Liver (tissue), 9 donors: ENCODE results near the gene TMEM178B. TPM values are rescaled to one million over a fixed set of nuclear protein-coding genes. Genes with fewer than 3 reads are reported as not detected.

Experiments used
- DNase-seq: peaks from one replicate; pipeline ENCODE4 v3.0.0-alpha.2; 2017; ENCODE audit warnings: low spot score
- H3K27ac ChIP-seq, 2 donors: one replicate each; pipeline ENCODE4 v1.7.0; 2013; ENCODE audit warnings: inconsistent platforms in 2 of 2, low read length in 2 of 2, control low read depth in 1 of 2, low read depth in 1 of 2, mild to moderate bottlenecking in 1 of 2
- H3K27me3 ChIP-seq, 4 donors: one replicate each; pipeline versions ENCODE4 v1.6.1 to v1.7.0; 2013; ENCODE audit warnings: low read length in 3 of 4, inconsistent platforms in 1 of 4, mild to moderate bottlenecking in 1 of 4, moderate library complexity in 1 of 4; ENCODE audit not compliant: control insufficient read depth in 4 of 4, insufficient read depth in 4 of 4
- H3K36me3 ChIP-seq, 4 donors: one replicate each; pipeline versions ENCODE4 v1.6.1 to v1.7.0; 2013; ENCODE audit warnings: low read length in 3 of 4, mild to moderate bottlenecking in 3 of 4, low read depth in 1 of 4, moderate library complexity in 1 of 4; ENCODE audit not compliant: control insufficient read depth in 4 of 4, insufficient read depth in 3 of 4
- H3K4me1 ChIP-seq, 4 donors: one replicate each; pipeline versions ENCODE4 v1.6.1 to v1.7.0; 2013; ENCODE audit warnings: low read length in 3 of 4, mild to moderate bottlenecking in 3 of 4, moderate library complexity in 1 of 4; ENCODE audit not compliant: control insufficient read depth in 4 of 4, insufficient read depth in 4 of 4
- H3K4me3 ChIP-seq, 3 donors: one replicate each; pipeline versions ENCODE4 v1.6.1 to v1.7.0; 2013; ENCODE audit warnings: low read length in 3 of 3, control low read depth in 1 of 3, low read depth in 1 of 3, mild to moderate bottlenecking in 1 of 3
- H3K9ac ChIP-seq, 2 donors: one replicate each; pipeline ENCODE4 v1.7.0; 2013; ENCODE audit warnings: low read length in 2 of 2, mild to moderate bottlenecking in 2 of 2, moderate library complexity in 2 of 2, control low read depth in 1 of 2, low read depth in 1 of 2
- H3K9me3 ChIP-seq, 4 donors: one replicate each; pipeline versions ENCODE4 v1.6.1 to v1.7.0; 2013; ENCODE audit warnings: low read length in 3 of 4; ENCODE audit not compliant: control insufficient read depth in 4 of 4
- ATF3 ChIP-seq: IDR thresholded peaks from 2 replicates; pipeline ENCODE4 v1.6.1; 2016; ENCODE audit warnings: antibody characterized with exemption
- EGR1 ChIP-seq, 2 donors: IDR thresholded peaks; 2 replicates each; pipeline ENCODE4 v1.6.1; 2016 to 2018; ENCODE audit warnings: antibody characterized with exemption in 2 of 2, low read depth in 2 of 2
- FOXA1 ChIP-seq: IDR thresholded peaks from 2 replicates; pipeline ENCODE4 v1.6.1; 2016; ENCODE audit warnings: antibody characterized with exemption
- FOXA2 ChIP-seq: IDR thresholded peaks from 2 replicates; pipeline ENCODE4 v1.6.1; 2016; ENCODE audit warnings: antibody characterized with exemption
- GABPA ChIP-seq, 2 donors: IDR thresholded peaks in 1 of 2; conservative IDR thresholded peaks in 1 of 2; 2 replicates each; pipeline ENCODE4 v1.6.1; 2016; ENCODE audit warnings: antibody characterized with exemption in 2 of 2, mild to moderate bottlenecking in 1 of 2, moderate library complexity in 1 of 2
- HNF4A ChIP-seq, 2 donors: conservative IDR thresholded peaks; 2 replicates each; pipeline ENCODE4 v1.6.1; 2016; ENCODE audit warnings: antibody characterized with exemption in 2 of 2, mild to moderate bottlenecking in 2 of 2
- HNF4G ChIP-seq: IDR thresholded peaks from 2 replicates; pipeline ENCODE4 v1.6.1; 2016; ENCODE audit warnings: antibody characterized with exemption
- JUND ChIP-seq, 2 donors: IDR thresholded peaks; 2 replicates each; pipeline ENCODE4 v1.6.1; 2016; ENCODE audit warnings: antibody characterized with exemption in 2 of 2
- MAX ChIP-seq: IDR thresholded peaks from 2 replicates; pipeline ENCODE4 v1.6.1; 2016; ENCODE audit warnings: antibody characterized with exemption
- NR2F2 ChIP-seq: IDR thresholded peaks from 2 replicates; pipeline ENCODE4 v1.6.1; 2016; ENCODE audit warnings: antibody characterized with exemption
- RAD21 ChIP-seq, 2 donors: IDR thresholded peaks; 2 replicates each; pipeline ENCODE4 v1.6.1; 2016; ENCODE audit warnings: antibody characterized with exemption in 2 of 2, mild to moderate bottlenecking in 2 of 2
- REST ChIP-seq: IDR thresholded peaks from 2 replicates; pipeline ENCODE4 v1.6.1; 2016; ENCODE audit warnings: antibody characterized with exemption, mild to moderate bottlenecking
- RXRA ChIP-seq, 2 donors: IDR thresholded peaks; 2 replicates each; pipeline ENCODE4 v1.6.1; 2017 to 2018; ENCODE audit warnings: antibody characterized with exemption in 2 of 2, mild to moderate bottlenecking in 1 of 2
- SP1 ChIP-seq: IDR thresholded peaks from 2 replicates; pipeline ENCODE4 v1.6.1; 2018; ENCODE audit warnings: antibody characterized with exemption, mild to moderate bottlenecking
- TAF1 ChIP-seq: conservative IDR thresholded peaks from 2 replicates; pipeline ENCODE4 v1.6.1; 2016; ENCODE audit warnings: antibody characterized with exemption, mild to moderate bottlenecking
- YY1 ChIP-seq: IDR thresholded peaks from 2 replicates; pipeline ENCODE4 v1.6.1; 2016; ENCODE audit warnings: antibody characterized with exemption, mild to moderate bottlenecking
- WGBS: extraction: QIAGEN DNeasy Blood & Tissue Kit; methylation state at CpG from one replicate; pipeline ENCODE4 v1.1.7; 2013; 5-methylcytosine and 5-hydroxymethylcytosine counted together
- polyA plus RNA-seq, 2 donors: library from polyadenylated mRNA; stranded (reverse) in 1 of 2; unstranded in 1 of 2; fragments of 200-250 nt in 1 of 2; fragments of >200 nt in 1 of 2; fragmentation: Nextera tagmentation in 1 of 2; extraction: Ambion mirVana in 1 of 2; gene quantifications; one replicate each; pipeline versions ENCODE4 v1.2.1 to v1.2.3, GENCODE V29; 2013 to 2015
- total RNA-seq, 2 donors: library from RNA; depleted of rRNA; stranded (reverse); fragments of >200 nt; gene quantifications; one replicate each; pipeline ENCODE4 v1.2.3, GENCODE V29; 2014
- TF ChIP-seq, protein P1 (sequence below): IDR thresholded peaks from 2 replicates; pipeline ENCODE4 v1.6.1; 2016; ENCODE audit warnings: antibody characterized with exemption
- donor health status: healthy.
- donor health status: healthy.
- donor health status: healthy.
- donor health status: healthy.
- donor health status: healthy.

The TMEM178B gene
- total and polyA plus RNA-seq, 4 donors, result under 0.01 to 0.02 (median under 0.01) TPM; not detected in 1

- no peak for DNase-seq
- H3K27me3 ChIP-seq, result peaks cover 0 to 3% (median 0%) of the 10 kb centered on the region in 4 donors
- no peak overlapping the region for H3K9ac ChIP-seq
- WGBS, result 71% methylated on average over 10 of the region's 10 CpGs
- no peak overlapping the region for H3K4me3 ChIP-seq
- H3K36me3 ChIP-seq, result no peaks in the 10 kb centered on the region
- no peak overlapping the region for H3K27ac ChIP-seq
- no peak for TF ChIP-seq FOXA1
- no peak for TF ChIP-seq HNF4G
- TF ChIP-seq HNF4A (conservative IDR thresholded peaks at IDR 0.05), result no peak
- no peak for TF ChIP-seq FOXA2
- TF ChIP-seq REST, result no peak
- TF ChIP-seq, protein P1, sequence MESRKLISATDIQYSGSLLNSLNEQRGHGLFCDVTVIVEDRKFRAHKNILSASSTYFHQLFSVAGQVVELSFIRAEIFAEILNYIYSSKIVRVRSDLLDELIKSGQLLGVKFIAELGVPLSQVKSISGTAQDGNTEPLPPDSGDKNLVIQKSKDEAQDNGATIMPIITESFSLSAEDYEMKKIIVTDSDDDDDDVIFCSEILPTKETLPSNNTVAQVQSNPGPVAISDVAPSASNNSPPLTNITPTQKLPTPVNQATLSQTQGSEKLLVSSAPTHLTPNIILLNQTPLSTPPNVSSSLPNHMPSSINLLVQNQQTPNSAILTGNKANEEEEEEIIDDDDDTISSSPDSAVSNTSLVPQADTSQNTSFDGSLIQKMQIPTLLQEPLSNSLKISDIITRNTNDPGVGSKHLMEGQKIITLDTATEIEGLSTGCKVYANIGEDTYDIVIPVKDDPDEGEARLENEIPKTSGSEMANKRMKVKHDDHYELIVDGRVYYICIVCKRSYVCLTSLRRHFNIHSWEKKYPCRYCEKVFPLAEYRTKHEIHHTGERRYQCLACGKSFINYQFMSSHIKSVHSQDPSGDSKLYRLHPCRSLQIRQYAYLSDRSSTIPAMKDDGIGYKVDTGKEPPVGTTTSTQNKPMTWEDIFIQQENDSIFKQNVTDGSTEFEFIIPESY, result no peak
- no peak for TF ChIP-seq EGR1 (IDR thresholded peaks at IDR 0.05; ENCODE audit: low read depth in 2 of 2)
- no peak for TF ChIP-seq TAF1
- TF ChIP-seq NR2F2, result no peak
- TF ChIP-seq GABPA (IDR thresholded peaks at IDR 0.05 in 1 of 2, conservative IDR thresholded peaks at IDR 0.05 in 1 of 2), result no peak
- no peak for TF ChIP-seq SP1
- TF ChIP-seq YY1, result no peak
- TF ChIP-seq JUND (IDR thresholded peaks at IDR 0.05), result no peak
- no peak for TF ChIP-seq MAX
- TF ChIP-seq RAD21 (IDR thresholded peaks at IDR 0.05), result no peak
- TF ChIP-seq ATF3, result no peak
- no peak for TF ChIP-seq RXRA (IDR thresholded peaks at IDR 0.05)
- H3K4me1 ChIP-seq, result no peaks in the 10 kb centered on the region
- no peaks in the 10 kb centered on the region for H3K9me3 ChIP-seq
These were observed 164.9 kb downstream of the TMEM178B start for GRCh38 chr7:141238596-141239243.

GRCh38 chr7:141239661-141240060 is 165.8 kb downstream of the TMEM178B start:
- 89% methylated on average over 2 of the region's 2 CpGs for WGBS

More at GRCh38 chr7:141239661-141240060, 165.8 kb downstream of the TMEM178B start:
- Histone ChIP-seq H3K27me3 (peaks cover 0 to 3% (median 0%) of the 10 kb centered on the region in 4 donors), H3K36me3 (no peaks in the 10 kb centered on the region), H3K9ac (no peak overlapping the region), H3K27ac (no peak overlapping the region), H3K4me1 (no peaks in the 10 kb centered on the region), H3K9me3 (no peaks in the 10 kb centered on the region), H3K4me3 (no peak overlapping the region)
- TF ChIP-seq RXRA (IDR thresholded peaks at IDR 0.05) (no peak), FOXA2 (no peak), JUND (IDR thresholded peaks at IDR 0.05) (no peak), NR2F2 (no peak), REST (no peak), MAX (no peak), HNF4A (conservative IDR thresholded peaks at IDR 0.05) (no peak), YY1 (no peak), ATF3 (no peak), FOXA1 (no peak), SP1 (no peak), HNF4G (no peak), GABPA (IDR thresholded peaks at IDR 0.05 in 1 of 2, conservative IDR thresholded peaks at IDR 0.05 in 1 of 2) (no peak), TAF1 (no peak), EGR1 (IDR thresholded peaks at IDR 0.05; ENCODE audit: low read depth in 2 of 2) (no peak), RAD21 (IDR thresholded peaks at IDR 0.05) (no peak)
- TF ChIP-seq, protein P1, result no peak
- DNase-seq, result no peak
